Thyroid gland (tissue), 4 donors: ENCODE results near the gene INPP1. TPM values are rescaled to one million over a fixed set of nuclear protein-coding genes. Genes with fewer than 3 reads are reported as not detected.

Experiments used
- DNase-seq, 2 donors: peaks; one replicate each; pipeline ENCODE4 v3.0.0-alpha.2; 2019
- H3K27ac ChIP-seq, 3 donors: fragments of 200-600 bp; sonication (generic); 1 replicate in 2 of 3; 2 replicates in 1 of 3; pipeline ENCODE4 v1.5.1; 2016 to 2019; ENCODE audit warnings: mild to moderate bottlenecking in 1 of 3, moderate library complexity in 1 of 3
- H3K27me3 ChIP-seq: fragments of 200-600 bp; sonication (generic); one replicate; pipeline ENCODE4 v1.5.1; 2019
- H3K36me3 ChIP-seq, 2 donors: fragments of 200-600 bp; sonication (generic); one replicate each; pipeline ENCODE4 v1.5.1; 2016 to 2019
- H3K4me1 ChIP-seq, 2 donors: fragments of 200-600 bp; sonication (generic); one replicate each; pipeline ENCODE4 v1.5.1; 2017 to 2019
- H3K4me3 ChIP-seq, 3 donors: fragments of 200-600 bp; sonication (generic); replicated peaks in 1 of 3; 1 replicate in 2 of 3; 2 replicates in 1 of 3; pipeline ENCODE4 v1.5.1; 2016; ENCODE audit warnings: mild to moderate bottlenecking in 1 of 3
- H3K9me3 ChIP-seq: fragments of 200-600 bp; sonication (generic); one replicate; pipeline ENCODE4 v1.5.1; 2017
- CTCF ChIP-seq, 6 experiments: fragments of 200-600 bp in 3 of 6; fragments of 450-650 bp in 3 of 6; sonication (generic) in 3 of 6; IDR thresholded peaks; one replicate each; pipeline ENCODE4 v1.5.1; 2016 to 2019; ENCODE audit warnings: antibody characterized with exemption in 6 of 6, mild to moderate bottlenecking in 2 of 6, inconsistent platforms in 1 of 6, moderate library complexity in 1 of 6
- POLR2A ChIP-seq, 2 donors: fragments of 450-650 bp; IDR thresholded peaks; one replicate each; pipeline ENCODE4 v1.6.1; 2017; ENCODE audit warnings: antibody characterized with exemption in 2 of 2, mild to moderate bottlenecking in 2 of 2, moderate library complexity in 1 of 2
- WGBS, 2 donors: methylation state at CpG; one replicate each; pipeline ENCODE4 v1.1.5; 2017; 5-methylcytosine and 5-hydroxymethylcytosine counted together
- intact Hi-C: fragments of 100-400 bp; cut with DNase I; formaldehyde crosslinking; loops from one replicate; pipeline ENCODE4 v1.15.1; 2023
- total RNA-seq, 4 donors: library from RNA; depleted of rRNA; stranded (reverse); fragments of >200 nt; gene quantifications; one replicate each; pipeline ENCODE4 v1.2.3, GENCODE V29; 2016

Gene INPP1
- total RNA-seq, 4 donors from 2014 or later: 15.6 to 45.3 (median 21.2) TPM

- no peak for TF ChIP-seq CTCF (IDR thresholded peaks at IDR 0.05)
- TF ChIP-seq POLR2A (IDR thresholded peaks at IDR 0.05): no peak
- H3K36me3 ChIP-seq: no peaks in the 10 kb centered on the region
- H3K27me3 ChIP-seq: no peaks in the 10 kb centered on the region
- H3K9me3 ChIP-seq: no peaks in the 10 kb centered on the region
- intact Hi-C loops: no loop called here
- H3K27ac ChIP-seq: peak overlapping the region; percentile 86 to 94 (median 90)
- H3K4me3 ChIP-seq: peak overlapping the region; percentile 56 to 94 (median 70)
- 36 to 61% methylated on average over 6 to 9 of the region's 10 CpGs for WGBS, 2 donors
- DNase-seq: no peak
- peaks cover 17 to 21% of the 10 kb centered on the region in 2 donors for H3K4me1 ChIP-seq
Measured at GRCh38 chr2:190343089-190343535, 277 bp upstream of the INPP1 start.

- Histone ChIP-seq H3K4me3 (peak overlapping the region; percentile 56 to 94 (median 70)), H3K9me3 (no peaks in the 10 kb centered on the region), H3K27ac (peak overlapping the region; percentile 86 to 94 (median 90)), H3K27me3 (no peaks in the 10 kb centered on the region), H3K36me3 (no peaks in the 10 kb centered on the region), H3K4me1 (peaks cover 17 to 21% of the 10 kb centered on the region in 2 donors)
- 36 to 37% methylated on average over 7 of the region's 7 CpGs for WGBS, 2 donors
- DNase-seq: peak; percentile 74 to 75
- intact Hi-C loops: no loop called here
- TF ChIP-seq POLR2A (IDR thresholded peaks at IDR 0.05) (no peak), CTCF (IDR thresholded peaks at IDR 0.05) (peak in 4 of 6 experiments; percentile 40 to 52 (median 52))
Measured at GRCh38 chr2:190344276-190344827, 963 bp downstream of the INPP1 start.

GRCh38 chr2:190350371-190350770 is 7.0 kb downstream of the INPP1 start:
- H3K27ac ChIP-seq: no peak overlapping the region
- TF ChIP-seq POLR2A (IDR thresholded peaks at IDR 0.05) (no peak), CTCF (IDR thresholded peaks at IDR 0.05) (no peak)

GRCh38 chr2:190351955-190352354 is 8.6 kb downstream of the INPP1 start:
- intact Hi-C loops: no loop called here
- TF ChIP-seq CTCF (IDR thresholded peaks at IDR 0.05): no peak
- TF ChIP-seq POLR2A (IDR thresholded peaks at IDR 0.05): no peak
- Histone ChIP-seq H3K4me3 (no peak overlapping the region), H3K27ac (no peak overlapping the region), H3K27me3 (no peaks in the 10 kb centered on the region), H3K36me3 (no peaks in the 10 kb centered on the region), H3K9me3 (no peaks in the 10 kb centered on the region), H3K4me1 (peaks cover 8 to 13% of the 10 kb centered on the region in 2 donors)
- 87% methylated on average over 3 of the region's 3 CpGs for WGBS, 2 donors
- DNase-seq: no peak

More at GRCh38 chr2:190350371-190350770, 7.0 kb downstream of the INPP1 start:
- Histone ChIP-seq H3K4me1 (peaks cover 4 to 8% of the 10 kb centered on the region in 2 donors), H3K36me3 (no peaks in the 10 kb centered on the region), H3K4me3 (no peak overlapping the region), H3K9me3 (no peaks in the 10 kb centered on the region), H3K27me3 (no peaks in the 10 kb centered on the region)
- intact Hi-C loops: no loop called here
- DNase-seq: no peak

GRCh38 chr2:190352668-190353536 is 9.5 kb downstream of the INPP1 start:
- DNase-seq: no peak
- H3K36me3 ChIP-seq: no peaks in the 10 kb centered on the region
- TF ChIP-seq POLR2A (IDR thresholded peaks at IDR 0.05) (no peak), CTCF (IDR thresholded peaks at IDR 0.05) (no peak)
- H3K27me3 ChIP-seq: no peaks in the 10 kb centered on the region
- H3K9me3 ChIP-seq: no peaks in the 10 kb centered on the region
- H3K27ac ChIP-seq: no peak overlapping the region
- intact Hi-C loops: no loop called here
- 82 to 85% methylated on average over 8 of the region's 8 CpGs for WGBS, 2 donors
- H3K4me3 ChIP-seq: no peak overlapping the region
- H3K4me1 ChIP-seq: peaks cover 8 to 15% of the 10 kb centered on the region in 2 donors
